GM19240 (cell line): ENCODE measurements around the gene STAT6.
"Not testable (repeated sequence)": the region's sequence is repeated elsewhere in the genome, so short reads cannot be mapped to it uniquely, and the experiment has no call there.

ENCODE experiments used
- DNase-seq: peaks from one replicate; pipeline ENCODE4 v3.0.0; 2011; ENCODE audit warnings: low spot score; ENCODE audit not compliant: insufficient read length

The STAT6 gene

DNA sequence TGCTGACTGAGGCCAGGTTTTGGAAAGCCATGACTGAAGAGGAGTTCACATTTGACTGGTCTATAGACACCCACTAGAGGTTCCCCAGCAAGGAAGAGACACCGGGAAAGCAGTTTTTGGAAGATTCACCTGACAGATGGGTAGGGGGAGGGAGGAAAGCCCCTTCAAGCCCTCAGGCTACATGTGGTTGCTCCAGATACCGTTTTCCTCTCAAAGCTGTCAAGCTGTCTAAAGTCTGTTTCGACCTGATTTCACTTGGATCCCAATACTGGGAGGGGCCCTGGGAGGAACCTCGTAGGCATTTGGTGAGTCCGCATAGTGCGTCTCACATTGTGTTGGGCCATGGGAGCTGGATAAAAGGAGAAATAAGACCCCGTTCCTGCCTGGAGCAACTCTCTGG is 15.4 kb upstream of the STAT6 start:
- no peak for DNase-seq

- no peak for DNase-seq
Observed at GRCh38 chr12:57126061-57126460, 14.9 kb upstream of the STAT6 start.

GRCh38 chr12:57124261-57124877 is 13.2 kb upstream of the STAT6 start:
- DNase-seq = peak; percentile 75

DNA sequence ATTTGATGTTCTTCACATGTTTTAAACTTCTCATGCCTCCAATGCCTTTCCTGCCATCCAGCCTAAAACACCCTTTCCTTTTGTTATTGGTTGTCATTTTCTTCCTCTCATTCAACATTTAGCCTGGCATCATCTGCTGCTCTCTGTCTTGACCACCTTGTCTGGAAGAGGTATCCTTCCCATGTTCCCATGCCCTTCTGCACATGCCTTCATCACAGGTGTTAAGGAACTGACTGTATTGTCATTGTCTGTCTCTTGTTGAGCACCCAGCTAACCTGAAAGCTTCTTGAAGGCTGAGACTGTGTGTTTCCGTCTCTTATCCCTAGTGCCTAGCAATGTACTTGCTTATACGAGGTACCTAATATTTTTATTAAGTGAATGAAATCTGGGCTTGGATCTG is 12.7 kb upstream of the STAT6 start:
- DNase-seq = no peak

- DNase-seq = not testable (repeated sequence)
Observed at GRCh38 chr12:57120718-57121117, 9.6 kb upstream of the STAT6 start.

DNA sequence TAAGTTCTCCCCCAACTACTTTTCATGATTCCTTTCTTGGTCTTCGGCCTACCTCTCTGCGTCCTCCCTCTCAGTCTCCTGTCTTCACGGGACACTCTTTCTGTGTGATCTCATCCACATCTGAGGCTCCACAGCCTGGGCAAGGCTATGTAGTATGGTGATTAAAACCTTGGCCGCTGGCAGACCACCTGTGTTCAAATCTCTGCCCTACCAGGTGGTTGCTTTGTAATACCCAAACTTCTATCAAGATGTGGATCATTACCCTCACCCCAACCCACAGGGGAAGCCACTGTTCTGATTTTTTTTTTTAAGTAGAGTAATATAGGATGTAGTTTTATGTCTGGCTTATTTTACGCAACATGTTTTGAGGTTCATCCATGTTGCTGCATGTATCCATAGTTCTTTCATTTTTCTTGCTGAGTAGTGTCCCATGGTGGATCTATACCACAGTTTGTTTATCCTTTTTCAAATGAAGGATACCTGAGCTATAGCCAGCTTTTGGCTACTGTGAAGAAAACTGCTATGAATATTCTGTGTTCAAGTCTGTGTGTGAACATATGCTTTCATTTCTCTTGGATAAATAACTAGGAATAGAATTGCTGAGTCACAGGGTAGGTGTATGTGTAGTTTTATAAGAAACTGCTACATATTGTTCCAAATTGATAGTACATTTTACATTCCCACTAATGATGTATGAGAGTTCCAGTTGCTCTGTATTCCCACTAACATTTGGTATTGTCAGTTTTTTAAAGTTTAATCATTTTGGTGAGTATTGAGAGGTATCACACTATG is 8.3 kb upstream of the STAT6 start:
- DNase-seq = no peak

DNA sequence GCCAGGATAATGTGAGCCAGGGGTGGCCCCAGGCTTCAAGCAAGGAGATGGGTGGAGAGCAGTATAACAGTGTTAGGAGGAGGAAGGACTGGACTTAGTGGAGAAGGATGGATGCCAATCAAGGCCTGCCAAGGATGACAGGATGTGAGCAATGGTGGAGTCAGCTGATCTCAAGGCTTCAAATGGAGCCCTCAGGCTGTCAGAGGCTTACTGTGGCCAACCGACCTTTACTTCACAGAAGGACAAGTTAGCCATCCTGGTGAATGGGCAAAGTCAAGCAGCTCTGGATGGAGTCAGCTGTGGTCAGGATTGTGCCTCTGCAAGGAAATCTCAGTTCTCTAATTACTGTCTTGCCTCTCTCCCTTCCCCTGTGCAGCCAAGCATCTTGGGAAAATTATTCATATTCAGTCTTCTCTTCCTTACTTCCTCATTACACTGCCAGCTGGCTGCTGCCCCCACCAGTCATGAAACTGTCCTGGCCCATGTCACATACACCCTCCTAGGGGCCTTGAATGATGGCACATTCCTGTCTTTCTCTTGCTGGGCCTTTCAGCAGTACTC is 7.6 kb upstream of the STAT6 start:
- no peak for DNase-seq

DNA sequence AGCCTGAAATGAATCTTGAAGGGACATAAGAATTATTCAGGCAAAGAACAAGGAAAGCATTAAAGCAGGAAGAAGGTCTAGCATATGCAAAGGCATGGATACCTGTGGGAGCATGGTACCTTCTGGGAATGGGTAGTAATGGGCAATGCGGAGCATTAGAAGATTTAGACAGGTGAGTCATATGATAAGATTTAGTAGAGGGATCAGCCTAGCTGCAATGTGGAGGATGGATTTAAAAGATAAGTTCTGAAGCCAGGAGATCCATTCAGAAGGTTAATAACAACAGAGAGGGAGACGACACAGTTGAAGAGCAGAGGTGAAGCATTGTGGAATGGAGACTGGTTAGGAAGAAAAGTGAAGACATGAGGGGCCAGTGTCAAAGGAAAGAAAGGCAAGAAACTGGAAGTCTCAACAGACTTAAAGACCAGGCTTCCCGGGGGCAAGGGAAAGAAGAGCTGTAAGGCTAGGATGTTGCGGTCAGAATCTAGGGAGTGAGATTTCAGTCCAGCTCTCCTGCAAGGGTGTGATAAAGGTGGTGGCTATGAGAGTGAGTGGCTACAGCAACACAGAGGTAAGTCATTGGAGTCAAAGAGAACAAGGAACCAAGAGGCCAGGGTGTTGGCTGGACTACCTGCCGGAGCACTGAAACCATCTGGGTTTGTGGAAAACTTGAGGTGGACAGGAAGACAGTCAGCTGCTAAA is 5.6 kb upstream of the STAT6 start:
- DNase-seq = no peak

- no peak for DNase-seq
Observed at GRCh38 chr12:57112492-57113294, 1.5 kb upstream of the STAT6 start.

- no peak for DNase-seq
Observed at GRCh38 chr12:57110104-57111030, 795 bp downstream of the STAT6 start.

DNA sequence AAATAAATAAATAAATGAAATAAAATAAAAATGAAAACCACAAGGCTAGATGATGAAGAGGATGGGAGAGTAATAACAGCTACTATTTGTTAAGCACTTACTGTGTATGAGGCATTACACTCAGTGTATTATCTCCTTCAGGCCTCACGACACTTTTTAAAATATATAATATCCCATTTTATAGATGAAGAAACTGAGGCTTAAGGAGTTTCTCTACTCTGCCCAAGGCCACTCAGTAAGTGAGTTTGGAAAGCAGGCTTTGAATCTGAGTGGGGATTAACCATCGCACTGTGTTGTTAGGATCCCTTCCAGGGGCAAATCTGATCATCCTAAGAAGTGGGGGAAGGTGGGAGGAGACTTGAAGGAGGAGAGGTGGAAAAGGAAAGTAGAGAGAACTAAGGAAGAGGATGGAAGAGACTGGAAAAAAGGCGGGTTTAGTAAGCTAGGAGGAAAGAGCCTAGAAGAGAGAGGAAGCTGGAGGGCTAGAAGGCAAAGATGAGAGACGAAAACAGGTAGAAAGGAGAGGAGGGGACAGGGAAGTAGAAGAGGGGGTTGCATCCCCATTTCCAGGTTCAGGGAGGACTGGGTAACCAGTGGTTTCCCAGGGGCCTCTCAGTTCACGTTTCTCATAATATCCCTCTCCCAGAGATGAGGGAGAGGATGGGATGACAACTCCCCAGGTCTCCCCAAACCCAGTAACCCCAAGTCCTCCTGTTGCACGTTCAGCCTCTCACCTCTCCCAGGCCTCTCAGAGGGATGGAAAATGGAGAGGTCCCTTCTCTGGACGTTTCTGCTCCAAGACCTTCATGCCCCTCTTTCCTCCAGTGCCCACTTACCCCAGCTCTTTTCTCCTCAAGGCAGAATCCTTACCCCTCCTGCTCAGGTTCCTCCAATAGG is 1.7 kb downstream of the STAT6 start:
- no peak for DNase-seq

GRCh38 chr12:57107456-57108155 is 3.6 kb downstream of the STAT6 start:
- no peak for DNase-seq

DNA sequence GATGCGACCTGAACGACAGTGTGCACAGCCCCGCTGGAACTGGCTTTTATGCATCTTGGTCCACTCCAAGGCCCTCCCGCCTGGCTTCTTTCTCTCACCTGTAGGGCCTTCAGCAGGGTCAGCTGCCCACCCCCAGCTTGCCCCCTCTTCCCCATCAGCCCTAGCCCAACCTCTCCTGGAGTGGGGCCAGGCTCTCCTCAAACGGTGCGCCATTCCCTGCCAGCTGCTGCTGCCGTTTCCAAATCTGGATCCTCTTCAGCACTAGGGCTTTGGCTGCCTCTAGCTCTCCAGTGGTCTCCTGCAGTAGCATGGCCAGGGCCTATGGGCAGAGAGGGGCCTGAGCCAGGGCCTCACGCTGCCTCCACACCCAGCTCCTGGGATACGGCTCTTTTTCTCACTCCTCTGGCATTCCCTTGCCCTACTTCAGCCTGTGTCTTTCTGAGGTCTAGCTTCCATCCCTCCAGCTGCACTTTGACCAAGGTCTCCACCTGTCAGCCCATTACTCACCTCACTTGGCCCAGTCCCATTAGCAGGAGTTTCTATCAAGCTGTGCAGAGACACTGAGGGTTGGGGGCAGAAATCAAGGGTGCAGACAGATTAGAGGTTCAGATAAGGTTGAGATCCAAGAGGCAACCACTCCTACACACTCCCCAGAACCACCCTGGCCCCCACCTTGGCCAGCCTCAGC is 5.0 kb downstream of the STAT6 start:
- no peak for DNase-seq

DNA sequence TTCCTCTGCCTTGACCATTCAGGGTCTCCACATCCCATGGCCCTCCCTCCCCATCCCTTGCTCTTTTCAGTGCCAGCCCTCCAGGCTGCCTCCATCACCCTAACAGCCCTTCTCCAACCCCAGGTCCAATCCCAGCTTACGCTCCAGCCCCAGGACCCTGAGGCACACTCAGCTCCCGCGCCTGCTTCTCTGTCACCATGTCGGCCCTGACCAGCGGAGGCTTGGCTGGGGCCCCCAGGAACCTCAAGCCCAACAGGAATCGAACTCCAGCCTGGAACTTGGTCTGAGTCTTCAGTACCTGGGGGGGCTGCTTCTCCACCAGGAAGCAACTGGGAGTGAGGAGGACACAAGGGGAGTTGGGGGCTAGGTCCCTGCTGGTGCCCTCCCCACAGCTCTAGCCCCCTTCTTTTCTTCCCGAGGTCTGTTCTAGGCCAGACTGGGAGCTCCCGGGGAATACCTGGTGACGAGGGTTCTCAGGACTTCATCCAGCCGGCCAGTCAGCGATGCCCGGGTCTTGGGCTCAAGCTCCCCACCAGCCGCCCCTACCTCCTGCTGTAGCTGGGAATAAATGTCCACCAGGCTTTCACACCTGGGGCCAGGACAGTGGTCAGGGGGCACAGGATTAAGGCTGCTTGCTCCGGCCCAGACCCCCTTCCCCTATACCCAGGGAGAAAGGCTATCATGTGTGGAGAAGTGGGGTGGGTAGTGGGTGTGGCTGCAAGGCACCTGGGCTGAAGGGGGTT is 6.0 kb downstream of the STAT6 start:
- DNase-seq = no peak

GRCh38 chr12:57104292-57104910 is 6.8 kb downstream of the STAT6 start:
- DNase-seq = no peak

GRCh38 chr12:57103856-57104255 is 7.3 kb downstream of the STAT6 start:
- DNase-seq = no peak
